SK-N-SH treated with all-trans-retinoic acid at 6 μM for 48 hours (cell line): Measurements from ENCODE around the gene WRAP73.

ENCODE experiments used
- ARNTL ChIP-seq: fragments of 450-650 bp; formaldehyde crosslinking; IDR thresholded peaks from 2 replicates; pipeline ENCODE4 v1.5.0; 2020; ENCODE audit warnings: low read depth, mild to moderate bottlenecking, moderate library complexity, borderline replicate concordance
- ESRRG ChIP-seq: fragments of 250-450 bp; sonication (Bioruptor Pico); IDR thresholded peaks from 2 replicates; pipeline ENCODE4 v1.6.1; 2021; ENCODE audit warnings: mild to moderate bottlenecking
- PPARA ChIP-seq: fragments of 250-450 bp; sonication (Bioruptor Pico); IDR thresholded peaks from 2 replicates; pipeline ENCODE4 v1.5.0; 2020; ENCODE audit warnings: mild to moderate bottlenecking, borderline replicate concordance
- RARB ChIP-seq: fragments of 250-450 bp; sonication (Bioruptor Pico); IDR thresholded peaks from 2 replicates; pipeline ENCODE4 v1.8.0; 2021; ENCODE audit warnings: mild to moderate bottlenecking, moderate library complexity
- TCF4 ChIP-seq: fragments of 250-450 bp; sonication (Bioruptor Pico); IDR thresholded peaks from 2 replicates; pipeline ENCODE4 v1.8.0; 2021; ENCODE audit warnings: mild to moderate bottlenecking, moderate library complexity, borderline replicate concordance
- TOX ChIP-seq: fragments of 250-450 bp; sonication (Bioruptor Pico); IDR thresholded peaks from 2 replicates; pipeline ENCODE4 v1.8.0; 2021; ENCODE audit warnings: mild to moderate bottlenecking, moderate library complexity, borderline replicate concordance
- ZFP30 ChIP-seq: fragments of 450-650 bp; formaldehyde crosslinking; IDR thresholded peaks from 2 replicates; pipeline ENCODE4 v1.5.0; 2022; ENCODE audit warnings: mild to moderate bottlenecking, moderate library complexity
- ZNF565 ChIP-seq: fragments of 450-650 bp; formaldehyde crosslinking; conservative IDR thresholded peaks from 2 replicates; pipeline ENCODE4 v1.5.0; 2020; ENCODE audit warnings: low read depth, mild to moderate bottlenecking, moderate library complexity
- TF ChIP-seq, protein P1 (sequence below): fragments of 250-450 bp; sonication (Bioruptor Pico); IDR thresholded peaks from 2 replicates; pipeline ENCODE4 v1.5.1; 2021; ENCODE audit warnings: mild to moderate bottlenecking, moderate library complexity
- TF ChIP-seq, protein P2 (sequence below): fragments of 250-450 bp; sonication (Bioruptor Pico); IDR thresholded peaks from 2 replicates; pipeline ENCODE4 v1.5.1; 2020; ENCODE audit warnings: low read depth, mild to moderate bottlenecking, moderate library complexity
- TF ChIP-seq, protein P3 (sequence below): fragments of 250-450 bp; sonication (Bioruptor Pico); IDR thresholded peaks from 2 replicates; pipeline ENCODE4 v1.8.0; 2020; ENCODE audit warnings: mild to moderate bottlenecking, moderate library complexity, borderline replicate concordance

GRCh38 chr1:3672231-3672970, 22.5 kb upstream of the WRAP73 start:
- TF ChIP-seq ZNF565 (CRISPR knock-in tag): no peak
- no peak for TF ChIP-seq ARNTL (CRISPR knock-in tag)
- TF ChIP-seq ZFP30 (CRISPR knock-in tag): no peak
- TF ChIP-seq, protein P1, sequence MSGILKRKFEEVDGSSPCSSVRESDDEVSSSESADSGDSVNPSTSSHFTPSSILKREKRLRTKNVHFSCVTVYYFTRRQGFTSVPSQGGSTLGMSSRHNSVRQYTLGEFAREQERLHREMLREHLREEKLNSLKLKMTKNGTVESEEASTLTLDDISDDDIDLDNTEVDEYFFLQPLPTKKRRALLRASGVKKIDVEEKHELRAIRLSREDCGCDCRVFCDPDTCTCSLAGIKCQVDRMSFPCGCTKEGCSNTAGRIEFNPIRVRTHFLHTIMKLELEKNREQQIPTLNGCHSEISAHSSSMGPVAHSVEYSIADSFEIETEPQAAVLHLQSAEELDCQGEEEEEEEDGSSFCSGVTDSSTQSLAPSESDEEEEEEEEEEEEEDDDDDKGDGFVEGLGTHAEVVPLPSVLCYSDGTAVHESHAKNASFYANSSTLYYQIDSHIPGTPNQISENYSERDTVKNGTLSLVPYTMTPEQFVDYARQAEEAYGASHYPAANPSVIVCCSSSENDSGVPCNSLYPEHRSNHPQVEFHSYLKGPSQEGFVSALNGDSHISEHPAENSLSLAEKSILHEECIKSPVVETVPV (CRISPR knock-in tag): no peak
- no peak for TF ChIP-seq RARB
- TF ChIP-seq TCF4 (CRISPR knock-in tag): no peak
- TF ChIP-seq, protein P2, sequence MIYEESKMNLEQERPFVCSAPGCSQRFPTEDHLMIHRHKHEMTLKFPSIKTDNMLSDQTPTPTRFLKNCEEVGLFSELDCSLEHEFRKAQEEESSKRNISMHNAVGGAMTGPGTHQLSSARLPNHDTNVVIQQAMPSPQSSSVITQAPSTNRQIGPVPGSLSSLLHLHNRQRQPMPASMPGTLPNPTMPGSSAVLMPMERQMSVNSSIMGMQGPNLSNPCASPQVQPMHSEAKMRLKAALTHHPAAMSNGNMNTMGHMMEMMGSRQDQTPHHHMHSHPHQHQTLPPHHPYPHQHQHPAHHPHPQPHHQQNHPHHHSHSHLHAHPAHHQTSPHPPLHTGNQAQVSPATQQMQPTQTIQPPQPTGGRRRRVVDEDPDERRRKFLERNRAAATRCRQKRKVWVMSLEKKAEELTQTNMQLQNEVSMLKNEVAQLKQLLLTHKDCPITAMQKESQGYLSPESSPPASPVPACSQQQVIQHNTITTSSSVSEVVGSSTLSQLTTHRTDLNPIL (CRISPR knock-in tag): no peak
- TF ChIP-seq, protein P3, sequence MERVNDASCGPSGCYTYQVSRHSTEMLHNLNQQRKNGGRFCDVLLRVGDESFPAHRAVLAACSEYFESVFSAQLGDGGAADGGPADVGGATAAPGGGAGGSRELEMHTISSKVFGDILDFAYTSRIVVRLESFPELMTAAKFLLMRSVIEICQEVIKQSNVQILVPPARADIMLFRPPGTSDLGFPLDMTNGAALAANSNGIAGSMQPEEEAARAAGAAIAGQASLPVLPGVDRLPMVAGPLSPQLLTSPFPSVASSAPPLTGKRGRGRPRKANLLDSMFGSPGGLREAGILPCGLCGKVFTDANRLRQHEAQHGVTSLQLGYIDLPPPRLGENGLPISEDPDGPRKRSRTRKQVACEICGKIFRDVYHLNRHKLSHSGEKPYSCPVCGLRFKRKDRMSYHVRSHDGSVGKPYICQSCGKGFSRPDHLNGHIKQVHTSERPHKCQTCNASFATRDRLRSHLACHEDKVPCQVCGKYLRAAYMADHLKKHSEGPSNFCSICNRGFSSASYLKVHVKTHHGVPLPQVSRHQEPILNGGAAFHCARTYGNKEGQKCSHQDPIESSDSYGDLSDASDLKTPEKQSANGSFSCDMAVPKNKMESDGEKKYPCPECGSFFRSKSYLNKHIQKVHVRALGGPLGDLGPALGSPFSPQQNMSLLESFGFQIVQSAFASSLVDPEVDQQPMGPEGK (CRISPR knock-in tag): no peak
- TF ChIP-seq ESRRG: no peak
- TF ChIP-seq TOX (CRISPR knock-in tag): no peak
- no peak for TF ChIP-seq PPARA (CRISPR knock-in tag)
